Activated naive CD8-positive, alpha-beta T cell (primary cell): ENCODE data around the gene METTL15.

Experiments
- H3K27ac Mint-ChIP-seq: one replicate; pipeline ENCODE4 v1.8.0; 2021; ENCODE audit warnings: mixed read lengths
- H3K27me3 Mint-ChIP-seq: one replicate; pipeline ENCODE4 v1.8.0; 2021; ENCODE audit warnings: mixed read lengths
- H3K36me3 Mint-ChIP-seq: one replicate; pipeline ENCODE4 v1.8.0; 2021; ENCODE audit warnings: mixed read lengths
- H3K4me1 Mint-ChIP-seq: one replicate; pipeline ENCODE4 v1.8.0; 2021; ENCODE audit warnings: low read depth, mixed read lengths
- H3K4me3 Mint-ChIP-seq: one replicate; pipeline ENCODE4 v1.8.0; 2021; ENCODE audit warnings: mild to moderate bottlenecking, mixed read lengths
- H3K9me3 Mint-ChIP-seq: one replicate; pipeline ENCODE4 v1.8.0; 2021; ENCODE audit warnings: low read depth, mixed read lengths

The METTL15 gene

DNA sequence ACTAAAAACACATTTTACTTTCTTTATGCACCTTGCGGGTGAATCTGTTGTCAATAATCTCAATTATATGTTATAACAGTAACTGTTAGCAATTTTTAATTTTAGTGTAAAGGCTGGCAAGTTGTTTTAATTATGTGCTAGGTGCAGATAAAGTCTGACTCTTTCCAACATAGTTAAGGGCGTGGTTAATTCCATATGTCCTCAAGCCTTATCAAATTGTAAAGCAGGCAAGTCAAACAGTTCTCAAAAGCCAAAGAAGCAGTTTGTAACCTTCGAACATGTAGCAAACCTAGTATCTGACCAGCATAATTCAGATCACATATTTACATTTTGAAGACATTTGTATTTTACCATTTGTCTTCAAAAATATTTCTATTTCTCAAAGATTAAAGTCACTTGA is 29.2 kb downstream of the METTL15 start:
- Mint-ChIP-seq H3K27ac (no peak overlapping the region), H3K27me3 (no peaks in the 10 kb centered on the region), H3K36me3 (peaks cover 33% of the 10 kb centered on the region), H3K4me1 (peaks cover 2% of the 10 kb centered on the region), H3K4me3 (no peak overlapping the region), H3K9me3 (peaks cover 14% of the 10 kb centered on the region)

DNA sequence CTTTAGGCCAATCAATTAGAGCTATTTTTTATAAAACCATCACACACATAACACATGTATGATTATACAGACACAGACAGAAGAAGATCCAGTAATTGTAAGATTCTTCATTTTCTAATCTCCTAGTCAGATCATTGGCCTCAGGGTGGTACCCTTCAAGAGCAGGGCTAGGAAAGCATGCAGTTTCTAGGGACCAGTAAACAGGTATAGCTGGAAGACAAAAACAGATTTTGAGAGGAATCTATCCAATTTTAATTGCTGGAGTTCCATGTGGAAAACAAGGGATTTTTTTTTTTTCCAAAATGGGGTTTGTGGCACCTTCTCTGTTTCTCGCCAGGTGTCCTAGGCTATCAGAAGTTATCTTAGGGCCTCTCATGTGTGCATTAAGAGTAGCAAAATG is 29.6 kb downstream of the METTL15 start:
- Mint-ChIP-seq H3K4me1 (peaks cover 2% of the 10 kb centered on the region), H3K9me3 (peaks cover 14% of the 10 kb centered on the region), H3K27me3 (no peaks in the 10 kb centered on the region), H3K36me3 (peaks cover 35% of the 10 kb centered on the region), H3K27ac (no peak overlapping the region), H3K4me3 (no peak overlapping the region)

DNA sequence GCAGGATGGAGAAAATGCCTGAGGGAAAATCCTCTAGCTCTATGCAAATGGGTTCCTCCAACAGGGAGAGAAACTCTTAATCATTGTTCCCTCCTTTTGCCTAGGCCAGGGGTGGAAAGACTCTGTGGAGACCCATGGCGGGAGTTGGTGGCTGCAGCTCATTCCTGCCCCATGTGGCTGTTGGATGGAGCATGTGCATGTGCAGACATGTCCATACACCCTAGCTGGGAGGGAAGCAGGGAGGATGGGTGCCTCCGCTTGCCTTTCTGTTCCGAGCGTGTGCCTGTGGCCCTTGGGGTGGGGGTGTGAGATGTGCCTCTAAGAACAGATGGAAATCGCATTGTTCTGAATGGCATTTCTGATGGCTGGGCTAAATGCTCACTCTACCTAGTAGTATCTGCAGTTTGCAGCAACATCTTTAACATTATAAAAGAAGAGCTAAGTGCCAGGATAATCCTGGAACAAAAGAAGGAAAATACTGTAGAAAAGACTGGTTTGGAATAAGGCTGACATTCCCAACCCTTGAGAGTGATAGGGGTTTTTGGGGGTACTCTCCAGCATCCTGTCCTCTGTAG is 31.7 kb downstream of the METTL15 start:
- Mint-ChIP-seq H3K27me3 (no peaks in the 10 kb centered on the region), H3K9me3 (peaks cover 14% of the 10 kb centered on the region), H3K27ac (no peak overlapping the region), H3K36me3 (peaks cover 35% of the 10 kb centered on the region), H3K4me3 (no peak overlapping the region), H3K4me1 (peaks cover 2% of the 10 kb centered on the region)

DNA sequence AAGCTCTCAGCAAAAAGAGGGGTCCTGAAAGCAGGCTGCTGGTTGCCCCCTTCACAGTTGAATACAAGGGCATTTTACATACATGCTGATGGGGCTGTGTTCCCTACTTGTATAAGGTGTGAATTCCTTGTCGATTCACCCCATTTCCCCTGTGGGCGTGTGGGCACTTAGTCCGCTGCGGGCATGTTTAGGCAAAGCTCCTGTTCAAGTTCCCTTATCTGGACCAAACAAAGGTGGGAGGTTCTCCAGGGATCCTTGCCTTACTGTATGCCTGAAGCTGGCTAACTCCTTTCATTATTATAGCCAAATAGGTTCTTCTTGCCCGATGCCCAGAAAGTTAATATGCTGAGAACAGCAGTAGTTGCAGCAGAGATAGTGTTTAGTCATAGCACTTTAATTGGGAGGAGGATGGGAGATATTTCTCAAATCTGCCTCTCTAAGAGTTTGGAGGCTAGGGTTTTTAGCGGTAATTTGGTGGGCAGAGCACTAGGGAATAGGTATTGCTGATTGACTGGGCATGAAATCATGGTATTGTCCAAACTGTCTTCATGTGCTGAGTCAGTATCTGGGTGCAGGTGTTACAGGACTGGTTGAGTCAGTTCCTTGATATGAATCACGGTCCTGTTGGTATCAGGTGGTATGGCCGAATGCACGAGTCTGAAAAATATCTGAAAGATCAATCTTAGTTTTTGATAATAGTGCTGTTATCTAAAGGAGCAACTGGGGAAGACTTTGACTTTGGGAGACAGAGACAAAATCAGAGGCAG is 32.7 kb downstream of the METTL15 start:
- Mint-ChIP-seq H3K4me3 (no peak overlapping the region), H3K4me1 (peaks cover 2% of the 10 kb centered on the region), H3K27me3 (no peaks in the 10 kb centered on the region), H3K36me3 (peaks cover 33% of the 10 kb centered on the region), H3K9me3 (peaks cover 10% of the 10 kb centered on the region), H3K27ac (no peak overlapping the region)

DNA sequence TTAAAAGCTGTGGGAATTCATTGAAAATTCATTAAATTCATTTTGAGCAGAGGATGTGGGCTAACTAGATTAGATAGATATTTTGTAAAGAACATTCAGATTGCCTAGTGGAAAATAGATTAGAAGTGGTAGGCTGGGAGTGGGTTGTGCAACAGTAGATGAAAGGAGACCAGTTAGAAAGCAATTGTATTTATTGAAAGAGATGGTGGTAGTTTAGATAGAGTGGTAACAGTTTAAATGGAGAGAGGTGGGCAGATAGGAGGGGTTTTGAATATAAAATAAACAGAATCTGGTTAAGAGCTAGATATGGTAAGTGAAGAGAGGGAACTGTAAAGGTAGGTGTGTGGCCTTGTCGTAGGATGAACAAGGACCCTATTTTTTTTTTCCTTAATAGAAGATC is 34.5 kb downstream of the METTL15 start:
- H3K27ac Mint-ChIP-seq: no peak overlapping the region
- H3K4me3 Mint-ChIP-seq: no peak overlapping the region
- peaks cover 2% of the 10 kb centered on the region for H3K4me1 Mint-ChIP-seq
- no peaks in the 10 kb centered on the region for H3K9me3 Mint-ChIP-seq
- no peaks in the 10 kb centered on the region for H3K27me3 Mint-ChIP-seq
- peaks cover 24% of the 10 kb centered on the region for H3K36me3 Mint-ChIP-seq

DNA sequence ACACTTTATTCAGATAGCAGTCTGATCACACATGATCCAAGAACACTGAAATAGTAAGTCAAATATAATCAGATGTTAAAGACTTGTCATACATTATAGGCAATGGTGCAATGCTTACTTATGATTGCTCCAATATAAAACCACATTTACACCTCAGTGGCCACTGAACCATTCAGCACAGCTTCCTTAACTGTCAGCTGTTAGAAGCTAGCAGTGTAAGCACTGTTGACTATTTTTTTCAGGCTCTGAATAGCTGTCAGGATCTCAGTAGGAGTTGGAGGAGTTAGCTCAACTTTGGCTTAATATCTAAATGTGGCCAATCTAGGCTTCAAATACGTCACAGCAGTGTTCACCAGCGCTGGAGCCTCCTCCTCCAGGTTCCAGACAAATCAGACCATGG is 36.6 kb downstream of the METTL15 start:
- no peaks in the 10 kb centered on the region for H3K27me3 Mint-ChIP-seq
- H3K4me3 Mint-ChIP-seq: no peak overlapping the region
- H3K9me3 Mint-ChIP-seq: no peaks in the 10 kb centered on the region
- H3K27ac Mint-ChIP-seq: no peak overlapping the region
- H3K36me3 Mint-ChIP-seq: peaks cover 22% of the 10 kb centered on the region
- H3K4me1 Mint-ChIP-seq: peaks cover 2% of the 10 kb centered on the region

DNA sequence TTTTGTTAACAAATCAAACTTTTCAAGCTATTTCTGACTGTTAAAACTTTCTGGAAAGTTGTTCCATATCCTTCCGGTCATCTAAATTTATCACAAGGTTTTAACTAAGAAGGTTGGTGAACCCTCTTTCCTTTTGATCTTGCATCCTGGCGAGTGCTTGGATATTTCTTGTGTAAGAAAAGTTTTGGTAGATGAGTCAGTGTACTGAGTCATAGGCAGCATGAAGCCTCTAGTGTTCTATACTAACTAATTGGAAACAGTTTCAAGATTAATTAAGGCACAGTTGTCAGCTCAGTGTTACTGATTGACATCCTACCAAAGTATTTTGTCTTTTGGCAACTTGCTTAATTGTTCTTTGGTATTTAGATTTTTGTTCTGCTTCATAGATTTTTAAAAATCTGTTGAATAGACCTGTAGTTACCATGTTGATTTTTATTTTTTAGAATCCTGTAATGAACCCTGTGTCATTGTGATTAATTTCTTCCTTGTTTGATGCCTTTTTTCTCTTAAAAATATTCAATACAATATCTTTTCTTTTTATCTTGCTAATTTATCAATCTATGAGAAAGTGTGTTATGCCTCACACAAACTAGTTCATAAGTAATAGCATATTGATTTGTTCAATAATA is 38.0 kb downstream of the METTL15 start:
- no peak overlapping the region for H3K4me3 Mint-ChIP-seq
- peaks cover 16% of the 10 kb centered on the region for H3K36me3 Mint-ChIP-seq
- no peaks in the 10 kb centered on the region for H3K27me3 Mint-ChIP-seq
- no peaks in the 10 kb centered on the region for H3K9me3 Mint-ChIP-seq
- H3K4me1 Mint-ChIP-seq: peaks cover 2% of the 10 kb centered on the region
- no peak overlapping the region for H3K27ac Mint-ChIP-seq

DNA sequence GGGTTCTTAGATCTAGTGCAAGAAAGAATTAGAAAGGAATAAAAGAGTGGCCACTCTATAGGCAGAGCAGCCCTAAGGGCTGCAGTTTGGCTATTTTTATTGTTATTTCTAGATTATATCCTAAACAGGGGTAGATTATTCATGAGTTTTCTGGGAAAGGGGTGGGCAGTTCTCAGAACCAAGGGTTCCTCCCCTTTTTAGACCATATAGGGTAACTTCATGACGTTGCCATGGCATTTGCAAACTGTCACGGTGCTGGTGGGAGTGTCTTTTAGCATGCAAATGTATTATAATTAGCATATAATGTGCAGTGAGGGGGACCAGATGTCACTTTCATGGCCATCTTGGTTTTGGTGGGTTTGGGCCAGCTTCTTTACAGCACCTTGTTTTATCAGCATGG is 44.6 kb downstream of the METTL15 start:
- Mint-ChIP-seq H3K36me3 (peaks cover 24% of the 10 kb centered on the region), H3K9me3 (peaks cover 3% of the 10 kb centered on the region), H3K27me3 (no peaks in the 10 kb centered on the region), H3K4me3 (no peak overlapping the region), H3K4me1 (no peaks in the 10 kb centered on the region), H3K27ac (no peak overlapping the region)

DNA sequence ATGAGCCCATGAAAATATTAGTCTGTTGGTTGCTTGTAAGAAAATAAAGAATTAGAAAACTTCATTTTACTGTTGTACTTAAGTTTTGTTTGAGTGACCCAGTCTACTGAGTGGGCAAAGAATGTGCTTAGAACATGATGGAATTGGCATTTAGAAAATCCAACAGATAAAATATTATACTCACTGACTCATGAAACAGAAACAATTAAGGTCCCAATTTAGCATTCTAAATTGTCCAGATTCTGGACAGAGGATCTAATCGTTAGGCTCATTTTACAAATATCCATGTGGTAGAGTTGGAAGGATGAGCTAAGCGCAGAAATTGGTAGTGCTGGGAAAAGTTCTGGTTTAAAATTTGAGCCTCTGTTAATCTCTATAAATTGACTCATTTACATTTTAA is 45.4 kb downstream of the METTL15 start:
- no peak overlapping the region for H3K4me3 Mint-ChIP-seq
- H3K4me1 Mint-ChIP-seq: no peaks in the 10 kb centered on the region
- peaks cover 5% of the 10 kb centered on the region for H3K9me3 Mint-ChIP-seq
- H3K27ac Mint-ChIP-seq: no peak overlapping the region
- H3K27me3 Mint-ChIP-seq: no peaks in the 10 kb centered on the region
- peaks cover 22% of the 10 kb centered on the region for H3K36me3 Mint-ChIP-seq

DNA sequence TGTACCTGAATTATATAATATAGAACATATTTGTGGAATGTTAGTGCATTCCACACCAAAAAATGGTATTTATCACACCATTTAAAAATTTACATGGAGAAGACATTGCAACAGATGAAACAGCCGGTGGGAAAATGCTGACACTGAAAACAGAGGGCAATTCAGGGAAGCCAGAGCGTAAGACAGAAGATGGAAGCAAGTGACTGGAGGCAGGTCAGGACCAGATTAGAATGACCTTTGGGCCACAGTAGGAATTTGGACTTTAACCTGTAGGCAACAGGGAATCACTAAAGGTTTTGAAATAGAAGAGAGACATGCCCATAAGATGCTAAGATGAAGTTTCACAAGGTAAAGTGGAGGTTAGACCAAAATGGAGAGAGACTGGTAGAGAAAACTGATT is 60.5 kb downstream of the METTL15 start:
- Mint-ChIP-seq H3K4me1 (peaks cover 12% of the 10 kb centered on the region), H3K27ac (no peak overlapping the region), H3K27me3 (no peaks in the 10 kb centered on the region), H3K9me3 (peaks cover 2% of the 10 kb centered on the region), H3K4me3 (no peak overlapping the region), H3K36me3 (peaks cover 17% of the 10 kb centered on the region)

DNA sequence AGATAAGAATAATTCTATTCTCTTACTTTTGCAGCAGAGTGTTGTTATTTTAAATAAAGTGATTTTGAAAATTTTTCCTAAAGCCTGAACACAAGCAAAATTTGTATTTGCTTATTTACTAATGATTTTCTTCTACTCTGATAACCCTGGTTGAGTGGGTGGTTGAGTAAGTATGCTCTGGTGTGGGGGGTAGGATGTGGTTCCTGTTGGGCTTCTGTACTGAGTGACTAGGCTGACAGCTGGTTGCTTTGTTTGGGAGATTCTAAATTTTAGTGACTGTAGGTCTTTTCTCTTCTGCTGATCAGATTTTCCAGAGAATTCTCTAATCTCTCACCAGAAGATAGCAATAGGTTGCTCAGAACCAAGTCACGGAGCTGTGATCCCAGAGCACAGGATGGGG is 61.6 kb downstream of the METTL15 start:
- H3K4me1 Mint-ChIP-seq: peaks cover 12% of the 10 kb centered on the region
- H3K36me3 Mint-ChIP-seq: peaks cover 22% of the 10 kb centered on the region
- no peak overlapping the region for H3K27ac Mint-ChIP-seq
- H3K4me3 Mint-ChIP-seq: no peak overlapping the region
- H3K27me3 Mint-ChIP-seq: no peaks in the 10 kb centered on the region
- H3K9me3 Mint-ChIP-seq: peaks cover 4% of the 10 kb centered on the region

DNA sequence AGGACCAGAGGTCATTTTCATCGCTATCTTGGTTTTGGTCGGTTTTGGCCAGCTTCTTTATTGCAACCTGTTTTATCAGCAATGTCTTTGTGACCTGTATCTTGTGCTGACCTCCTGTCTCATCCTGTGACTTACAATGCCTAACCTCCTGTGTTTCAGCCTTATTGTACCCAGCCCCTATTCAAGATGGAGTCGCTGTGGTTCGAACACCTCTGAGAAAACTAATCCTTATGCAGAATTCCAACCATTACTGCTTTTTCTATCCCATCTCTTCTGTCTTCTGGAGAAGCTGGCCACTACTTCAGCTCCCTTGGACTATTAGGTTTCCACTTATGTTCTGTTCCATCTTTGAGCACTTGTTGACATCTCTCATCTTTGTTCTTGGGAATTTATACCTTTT is 62.6 kb downstream of the METTL15 start:
- Mint-ChIP-seq H3K36me3 (peaks cover 24% of the 10 kb centered on the region), H3K27ac (no peak overlapping the region), H3K4me1 (peaks cover 12% of the 10 kb centered on the region)

DNA sequence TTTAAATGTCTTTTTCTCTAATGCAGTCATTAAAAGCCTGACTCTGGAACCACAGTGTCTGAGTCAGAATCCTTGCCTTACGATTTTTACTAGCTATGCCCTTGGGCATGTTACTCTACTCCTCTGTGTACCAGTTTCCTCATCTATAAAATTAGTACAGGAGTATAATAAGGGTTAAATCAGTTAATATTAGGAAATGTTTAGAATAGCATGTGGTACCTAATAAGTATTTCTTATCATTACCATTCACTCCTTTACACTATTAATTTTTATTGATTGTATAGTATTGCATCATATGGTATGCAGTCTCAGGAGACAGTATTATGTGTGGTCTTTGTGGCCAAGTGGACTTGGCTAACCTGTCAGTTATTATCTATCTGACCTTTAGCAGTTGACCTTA is 68.2 kb downstream of the METTL15 start:
- H3K4me3 Mint-ChIP-seq: no peak overlapping the region
- no peak overlapping the region for H3K27ac Mint-ChIP-seq
- H3K4me1 Mint-ChIP-seq: peaks cover 5% of the 10 kb centered on the region
- H3K27me3 Mint-ChIP-seq: no peaks in the 10 kb centered on the region
- H3K9me3 Mint-ChIP-seq: peaks cover 4% of the 10 kb centered on the region
- peaks cover 27% of the 10 kb centered on the region for H3K36me3 Mint-ChIP-seq

More for the DNA sequence above, 62.6 kb downstream of the METTL15 start:
- Mint-ChIP-seq H3K4me3 (no peak overlapping the region), H3K9me3 (peaks cover 4% of the 10 kb centered on the region), H3K27me3 (no peaks in the 10 kb centered on the region)

DNA sequence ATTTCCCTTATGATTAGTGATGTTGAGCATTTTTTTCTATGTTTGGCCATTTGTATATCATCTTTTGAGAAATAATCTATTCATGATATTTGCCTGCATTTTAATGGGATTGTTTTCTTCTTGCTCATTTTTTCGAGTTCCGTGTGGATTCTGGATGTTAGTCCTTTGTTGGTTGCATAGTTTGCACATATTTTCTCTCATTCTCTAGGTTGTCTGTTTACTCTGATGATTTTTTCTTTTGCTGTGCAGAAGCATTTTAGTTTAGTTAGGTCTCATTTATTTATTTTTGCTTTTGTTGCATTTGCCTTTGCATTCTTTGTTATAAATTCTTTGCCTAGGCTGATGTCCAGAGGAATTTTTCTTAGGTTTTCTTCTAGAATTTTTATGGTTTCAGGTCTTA is 87.3 kb downstream of the METTL15 start:
- Mint-ChIP-seq H3K36me3 (peaks cover 29% of the 10 kb centered on the region), H3K27ac (no peak overlapping the region), H3K9me3 (peaks cover 3% of the 10 kb centered on the region), H3K4me1 (peaks cover 3% of the 10 kb centered on the region), H3K27me3 (no peaks in the 10 kb centered on the region), H3K4me3 (no peak overlapping the region)

DNA sequence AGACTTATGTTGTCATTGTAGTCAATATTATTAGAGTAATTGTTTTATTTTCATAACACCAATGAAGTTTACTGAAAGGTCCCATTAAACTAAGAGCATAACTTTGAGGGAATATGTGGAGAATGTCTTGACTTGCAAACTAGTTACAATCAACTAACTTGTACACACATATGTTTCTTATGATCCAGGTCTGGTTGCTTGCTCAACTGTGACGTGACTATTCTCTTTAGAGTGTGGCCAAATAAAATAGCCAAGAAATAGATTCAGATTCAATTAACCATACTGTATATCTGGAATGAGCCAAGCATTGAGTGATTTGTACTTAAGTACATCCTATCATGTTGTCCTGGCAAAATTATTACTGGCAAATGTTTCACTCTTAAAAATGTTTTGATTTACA is 101.7 kb downstream of the METTL15 start:
- Mint-ChIP-seq H3K36me3 (peaks cover 37% of the 10 kb centered on the region), H3K4me3 (no peak overlapping the region), H3K27me3 (no peaks in the 10 kb centered on the region), H3K9me3 (peaks cover 4% of the 10 kb centered on the region), H3K27ac (no peak overlapping the region), H3K4me1 (peaks cover 8% of the 10 kb centered on the region)
